ENCODE data around the gene TMEM250.

The TMEM250 gene

DNA sequence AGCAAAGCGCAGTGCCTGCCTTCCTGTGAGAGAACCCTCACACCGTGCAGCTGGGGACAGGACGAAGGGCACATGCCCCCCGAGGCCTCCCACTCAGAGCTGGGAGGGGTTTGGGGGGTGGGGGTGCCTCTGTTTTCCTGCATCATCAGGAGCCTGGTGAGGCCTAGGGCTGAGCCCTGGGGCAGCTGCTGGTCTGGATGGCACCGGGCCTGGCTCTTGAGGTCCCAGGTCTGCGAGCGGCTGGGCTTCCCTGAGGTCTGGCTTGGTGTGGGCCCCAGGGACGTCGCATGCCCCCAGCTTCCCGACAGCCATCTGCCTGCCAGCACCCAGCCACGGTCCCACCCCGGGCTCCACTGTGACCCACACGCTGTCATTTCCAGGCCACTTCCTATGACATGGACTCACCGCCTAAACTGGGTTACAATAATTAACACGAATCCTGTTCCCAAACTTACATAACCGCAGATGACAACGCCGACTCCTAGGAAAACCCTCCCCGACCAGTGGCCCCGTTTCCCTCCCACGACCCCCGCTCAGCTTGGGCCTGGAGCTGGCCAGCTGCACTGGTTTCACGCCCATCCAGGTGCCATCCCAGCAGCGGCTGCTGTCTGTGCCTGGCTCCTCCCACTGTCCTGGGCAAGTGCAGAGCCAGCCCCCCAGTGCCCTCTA, 32.3 kb downstream of the TMEM250 start:
- H3K4me3 ChIP-seq (replicated peaks in 1 of 2; ENCODE audit: low read depth in 2 of 2, low read length in 2 of 2) = no peak overlapping the region
- TF ChIP-seq, protein P1, sequence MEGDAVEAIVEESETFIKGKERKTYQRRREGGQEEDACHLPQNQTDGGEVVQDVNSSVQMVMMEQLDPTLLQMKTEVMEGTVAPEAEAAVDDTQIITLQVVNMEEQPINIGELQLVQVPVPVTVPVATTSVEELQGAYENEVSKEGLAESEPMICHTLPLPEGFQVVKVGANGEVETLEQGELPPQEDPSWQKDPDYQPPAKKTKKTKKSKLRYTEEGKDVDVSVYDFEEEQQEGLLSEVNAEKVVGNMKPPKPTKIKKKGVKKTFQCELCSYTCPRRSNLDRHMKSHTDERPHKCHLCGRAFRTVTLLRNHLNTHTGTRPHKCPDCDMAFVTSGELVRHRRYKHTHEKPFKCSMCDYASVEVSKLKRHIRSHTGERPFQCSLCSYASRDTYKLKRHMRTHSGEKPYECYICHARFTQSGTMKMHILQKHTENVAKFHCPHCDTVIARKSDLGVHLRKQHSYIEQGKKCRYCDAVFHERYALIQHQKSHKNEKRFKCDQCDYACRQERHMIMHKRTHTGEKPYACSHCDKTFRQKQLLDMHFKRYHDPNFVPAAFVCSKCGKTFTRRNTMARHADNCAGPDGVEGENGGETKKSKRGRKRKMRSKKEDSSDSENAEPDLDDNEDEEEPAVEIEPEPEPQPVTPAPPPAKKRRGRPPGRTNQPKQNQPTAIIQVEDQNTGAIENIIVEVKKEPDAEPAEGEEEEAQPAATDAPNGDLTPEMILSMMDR (IDR thresholded peaks at IDR 0.05; ENCODE audit: low read depth, low read length) = no peak
- DNase-seq (ENCODE audit: low read depth in 2 of 2) = no peak

DNA sequence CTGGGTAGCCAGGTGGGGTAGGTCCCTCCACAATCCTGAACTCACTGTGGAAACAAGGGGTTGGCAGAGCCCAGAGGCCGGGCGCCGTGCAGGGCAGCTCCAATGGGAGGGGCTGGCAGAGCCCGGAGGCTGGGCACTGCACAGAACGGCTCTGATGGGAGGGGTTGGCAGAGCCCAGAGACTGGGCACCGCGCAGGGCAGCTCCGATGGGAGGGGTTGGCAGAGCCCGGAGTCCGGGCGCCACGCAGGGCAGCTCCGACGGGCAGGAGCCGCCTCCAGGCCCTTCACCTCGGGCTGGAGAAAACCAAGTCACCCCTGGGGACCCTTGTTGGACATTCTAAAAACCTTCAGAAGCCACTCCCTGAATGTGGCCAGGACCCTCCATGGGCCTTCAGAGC, 32.9 kb downstream of the TMEM250 start:
- H3K4me3 ChIP-seq (replicated peaks in 1 of 2; ENCODE audit: low read depth in 2 of 2, low read length in 2 of 2) = no peak overlapping the region
- no peak for DNase-seq (ENCODE audit: low read depth in 2 of 2)
- TF ChIP-seq, protein P1 (IDR thresholded peaks at IDR 0.05; ENCODE audit: low read depth, low read length) = no peak

DNA sequence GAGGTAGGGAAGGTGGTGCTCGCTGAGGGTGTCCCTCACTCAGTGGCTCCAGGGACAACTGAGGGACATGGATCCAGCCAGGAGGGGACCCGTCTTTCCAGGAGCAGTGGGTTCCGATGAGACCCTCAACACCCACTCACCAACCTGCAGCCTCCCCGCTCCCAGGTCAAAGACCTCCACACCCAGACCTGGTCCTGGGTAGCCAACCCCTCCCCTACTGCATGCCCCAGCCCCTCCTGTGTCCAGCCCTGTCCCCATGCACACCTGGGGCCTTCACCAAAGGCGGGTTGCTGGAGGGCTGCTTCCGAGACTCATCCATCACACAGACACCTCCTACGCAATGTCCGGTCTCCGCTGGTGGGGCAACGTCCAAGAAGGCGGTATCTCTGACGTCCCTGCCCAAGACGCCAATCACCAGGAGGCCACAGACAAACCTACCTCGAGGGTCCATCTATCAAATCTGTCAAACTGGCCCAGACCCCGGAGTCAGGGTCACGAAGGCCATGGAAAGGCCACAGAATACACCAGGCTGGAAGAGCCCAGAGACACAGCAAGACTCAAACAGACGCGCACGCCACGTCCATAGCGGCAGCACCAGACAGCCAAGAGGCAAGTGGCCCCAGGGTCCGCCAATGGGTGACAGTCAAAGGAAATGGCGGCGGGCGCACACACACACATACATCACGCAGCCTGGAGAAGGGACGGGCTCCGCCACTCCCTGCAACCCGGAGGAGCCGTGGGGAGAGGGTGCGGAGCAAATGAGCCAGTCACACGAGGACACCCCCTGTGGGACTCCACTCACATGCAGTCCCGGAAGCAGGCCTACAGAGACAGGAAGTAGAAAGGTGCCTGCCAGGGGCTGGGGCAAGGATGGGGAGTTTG, 34.4 kb downstream of the TMEM250 start:
- H3K4me3 ChIP-seq (replicated peaks in 1 of 2; ENCODE audit: low read depth in 2 of 2, low read length in 2 of 2) = no peak overlapping the region
- DNase-seq (ENCODE audit: low read depth in 2 of 2) = no peak

DNA sequence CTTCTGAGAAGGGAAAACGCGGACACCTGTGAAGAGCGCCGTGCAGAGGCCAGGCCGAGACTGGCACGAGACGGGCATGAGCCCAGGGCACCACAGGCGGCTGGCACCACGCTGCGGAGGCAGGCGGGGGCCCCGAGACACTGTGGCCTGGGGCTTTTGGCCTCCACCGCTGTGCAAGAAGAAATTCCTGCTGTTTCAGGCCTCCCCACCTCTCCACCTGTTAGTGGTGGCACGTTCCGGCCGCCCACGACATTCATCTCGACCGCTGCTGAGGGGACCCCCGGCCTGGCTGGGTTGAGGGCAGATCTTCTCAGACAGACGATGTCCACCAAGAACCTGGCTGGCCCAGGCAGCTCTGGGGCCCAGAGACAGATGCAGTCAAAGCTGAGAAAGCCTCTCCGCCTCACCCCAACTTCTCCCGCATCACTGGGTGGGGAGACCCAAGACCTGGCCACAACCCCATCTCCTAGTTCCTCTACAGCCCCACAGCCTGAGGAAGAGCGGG, 35.1 kb downstream of the TMEM250 start:
- no peak overlapping the region for H3K4me3 ChIP-seq (replicated peaks in 1 of 2; ENCODE audit: low read depth in 2 of 2, low read length in 2 of 2)
- TF ChIP-seq, protein P1 (IDR thresholded peaks at IDR 0.05; ENCODE audit: low read depth, low read length) = no peak
- no peak for DNase-seq (ENCODE audit: low read depth in 2 of 2)

More for the DNA sequence above, 34.4 kb downstream of the TMEM250 start:
- TF ChIP-seq, protein P1 (IDR thresholded peaks at IDR 0.05; ENCODE audit: low read depth, low read length) = no peak

DNA sequence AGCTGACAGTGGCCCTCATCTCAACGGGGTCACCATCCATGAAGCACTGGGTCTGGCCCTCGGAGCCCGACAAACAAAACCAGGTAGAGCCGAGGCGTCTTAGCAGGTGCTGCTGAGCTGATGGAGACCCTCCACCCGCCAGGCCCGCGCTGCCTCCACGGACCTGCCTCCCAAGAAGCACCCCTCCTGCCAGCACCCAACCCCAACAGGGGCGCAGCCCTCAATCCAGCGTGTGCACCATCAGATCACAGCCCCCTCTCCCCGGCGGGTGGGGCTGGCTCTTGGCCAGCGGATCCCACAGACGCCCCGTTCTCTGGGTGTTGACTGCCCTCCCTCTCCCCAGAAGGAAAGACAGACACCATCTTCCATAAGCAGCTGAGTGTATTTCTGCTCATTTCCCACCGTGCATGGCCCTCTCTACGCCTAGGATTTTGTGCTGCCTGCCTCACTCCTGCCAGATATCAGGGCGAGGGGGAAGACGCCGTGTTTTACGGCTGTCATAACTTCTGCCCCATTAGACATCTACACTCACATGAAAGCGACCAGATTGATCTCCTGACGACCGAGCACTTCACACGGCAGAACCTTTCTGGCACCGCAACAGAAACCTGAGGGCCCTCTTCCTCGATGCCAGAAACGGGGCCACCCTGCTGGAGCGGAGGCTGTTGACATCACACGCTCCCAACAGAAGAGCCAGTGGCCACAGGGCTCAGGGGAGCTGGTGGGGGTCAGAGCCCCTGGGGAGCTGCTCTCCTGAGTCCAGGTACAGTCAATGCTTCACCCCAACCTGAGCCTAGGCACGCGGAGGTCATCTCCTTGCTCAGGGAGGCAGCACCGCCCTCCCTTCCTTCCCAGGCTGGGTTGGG, 35.9 kb downstream of the TMEM250 start:
- no peak for DNase-seq (ENCODE audit: low read depth in 2 of 2)
- TF ChIP-seq, protein P1 (IDR thresholded peaks at IDR 0.05; ENCODE audit: low read depth, low read length) = no peak
- H3K4me3 ChIP-seq (replicated peaks in 1 of 2; ENCODE audit: low read depth in 2 of 2, low read length in 2 of 2) = no peak overlapping the region

DNA sequence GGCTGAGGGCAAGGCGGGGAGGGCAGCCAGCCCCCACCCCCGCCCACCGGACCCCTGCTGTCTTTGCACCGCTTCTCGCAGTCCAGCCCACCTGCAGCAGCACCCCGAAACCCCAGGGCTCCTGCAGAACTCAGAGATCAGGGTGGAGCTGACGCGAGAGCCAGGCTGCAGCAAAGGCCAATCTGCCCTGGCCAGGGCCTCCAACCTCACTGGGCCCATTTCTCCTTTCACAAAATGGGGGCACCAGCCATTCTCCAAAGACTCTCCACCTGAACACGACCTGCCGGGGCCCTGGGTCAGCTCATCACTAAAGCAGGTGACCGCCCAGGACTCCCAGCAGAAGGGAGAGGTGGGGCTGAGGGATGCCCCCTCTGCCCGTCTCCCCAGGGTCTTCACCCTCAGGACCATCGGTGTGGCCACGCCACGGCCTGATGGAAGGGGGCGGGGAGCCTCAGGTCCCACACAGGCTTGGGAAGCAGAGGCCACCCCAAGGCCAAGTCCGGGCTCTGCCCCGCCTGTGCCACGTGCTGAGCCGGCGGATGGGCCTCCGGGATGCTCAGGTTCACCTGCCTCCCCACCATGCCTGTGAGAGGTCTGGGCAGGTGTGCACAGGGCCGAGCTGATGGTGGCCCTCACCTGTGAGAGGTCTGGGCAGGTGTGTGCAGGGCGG, 36.7 kb downstream of the TMEM250 start:
- no peak overlapping the region for H3K4me3 ChIP-seq (replicated peaks in 1 of 2; ENCODE audit: low read depth in 2 of 2, low read length in 2 of 2)
- TF ChIP-seq, protein P1 (IDR thresholded peaks at IDR 0.05; ENCODE audit: low read depth, low read length) = no peak
- no peak for DNase-seq (ENCODE audit: low read depth in 2 of 2)
